Activated CD4-positive, CD25-positive, alpha-beta regulatory T cell treated with anti-CD3 and anti-CD28 coated beads, Interleukin-2, amount 50 U/mL, for 72 hours (primary cell): ENCODE data around the gene NHERF2.
"Not testable (repeated sequence)": the region's sequence is repeated elsewhere in the genome, so short reads cannot be mapped to it uniquely, and the experiment has no call there.

Source experiments
- DNase-seq: peaks from one replicate; pipeline ENCODE4 v3.0.0; 2021

NHERF2 gene

DNA sequence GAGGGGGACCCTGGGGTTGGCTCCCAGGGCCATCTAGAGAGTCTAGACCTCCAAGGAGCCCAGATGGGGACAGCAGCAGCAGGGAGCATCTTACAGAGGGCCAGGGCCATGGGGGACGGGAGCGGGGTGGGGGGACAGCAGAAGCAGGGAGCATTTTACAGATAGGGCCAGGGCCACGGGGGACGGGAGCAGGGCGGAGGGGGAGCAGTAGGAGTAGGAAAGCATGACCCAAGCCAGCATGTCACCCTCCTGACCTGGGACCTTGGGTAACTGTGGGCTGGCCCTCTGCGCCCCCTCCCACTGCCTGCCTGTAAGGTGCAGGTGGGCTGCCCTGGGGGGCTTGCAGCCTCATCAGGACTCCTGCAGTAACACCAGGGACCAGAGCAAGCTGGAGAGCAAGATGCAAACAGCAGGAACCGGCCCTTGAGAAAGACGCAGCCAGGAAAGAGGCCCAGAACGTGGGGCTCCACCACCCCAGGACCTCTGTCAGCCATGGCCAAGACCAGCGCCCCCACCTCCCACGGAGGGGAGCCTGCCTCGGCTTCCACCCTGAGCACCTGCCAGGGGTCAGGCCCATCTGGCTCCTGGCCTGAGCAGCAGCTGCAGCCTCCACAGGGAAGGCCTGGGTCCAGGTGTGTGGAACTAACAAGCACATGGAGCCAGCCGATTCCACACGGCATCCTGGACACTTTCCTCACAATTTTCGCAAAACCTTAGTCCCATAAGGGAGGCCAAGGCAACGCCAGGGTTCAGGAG lies 19.4 kb upstream of the NHERF2 start:
- no peak for DNase-seq

DNA sequence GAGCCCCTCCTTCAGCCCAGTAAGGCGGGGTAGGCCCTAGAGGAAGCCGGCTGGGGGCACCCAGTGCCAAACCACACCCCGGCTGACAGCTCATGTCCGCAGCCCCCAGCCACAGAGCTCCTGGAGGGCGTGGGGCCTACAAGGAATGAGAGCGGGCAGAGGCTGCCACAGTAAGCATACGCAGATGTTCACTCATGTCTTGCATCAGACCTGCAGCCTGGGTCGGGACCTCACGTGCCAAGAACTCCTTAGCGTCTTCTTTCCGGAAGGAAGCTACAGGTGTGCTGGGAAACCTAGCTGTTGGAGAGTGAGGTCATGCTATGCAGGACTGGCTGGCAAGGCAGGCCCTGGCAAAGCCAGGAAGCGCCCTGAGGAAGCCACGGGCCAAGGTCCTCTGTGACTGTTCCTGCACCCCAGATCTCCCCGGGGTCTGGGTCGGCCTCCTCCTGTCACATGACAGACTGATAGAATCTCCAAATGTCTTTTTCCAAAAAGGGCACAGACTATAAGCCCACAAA lies 18.6 kb upstream of the NHERF2 start:
- no peak for DNase-seq

DNA sequence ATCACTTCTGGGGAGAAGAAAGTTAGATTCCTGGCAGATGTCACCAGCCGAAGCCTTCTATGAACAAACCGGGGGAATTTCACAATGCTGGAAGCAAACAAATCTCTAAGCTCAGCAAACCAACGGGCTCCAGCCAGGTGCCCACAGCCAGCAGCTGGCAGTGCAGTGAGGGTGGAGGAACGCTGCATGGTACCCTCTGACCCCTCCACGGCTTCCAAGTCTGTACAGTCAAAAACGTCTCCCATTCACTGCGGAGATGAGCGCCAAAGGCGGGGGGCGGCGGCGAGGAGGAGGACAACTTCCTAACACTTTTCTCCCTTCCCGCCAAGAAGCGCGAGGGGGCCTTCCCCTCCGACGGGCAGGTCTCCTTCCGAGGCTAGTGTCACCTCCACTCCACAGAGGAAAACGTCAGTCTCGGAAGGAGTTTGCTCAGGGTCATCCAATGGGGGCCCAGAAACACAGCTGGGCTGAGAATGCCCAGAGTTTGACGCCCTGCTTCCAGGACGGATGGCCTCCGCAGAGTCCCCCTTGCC lies 18.0 kb upstream of the NHERF2 start:
- no peak for DNase-seq

DNA sequence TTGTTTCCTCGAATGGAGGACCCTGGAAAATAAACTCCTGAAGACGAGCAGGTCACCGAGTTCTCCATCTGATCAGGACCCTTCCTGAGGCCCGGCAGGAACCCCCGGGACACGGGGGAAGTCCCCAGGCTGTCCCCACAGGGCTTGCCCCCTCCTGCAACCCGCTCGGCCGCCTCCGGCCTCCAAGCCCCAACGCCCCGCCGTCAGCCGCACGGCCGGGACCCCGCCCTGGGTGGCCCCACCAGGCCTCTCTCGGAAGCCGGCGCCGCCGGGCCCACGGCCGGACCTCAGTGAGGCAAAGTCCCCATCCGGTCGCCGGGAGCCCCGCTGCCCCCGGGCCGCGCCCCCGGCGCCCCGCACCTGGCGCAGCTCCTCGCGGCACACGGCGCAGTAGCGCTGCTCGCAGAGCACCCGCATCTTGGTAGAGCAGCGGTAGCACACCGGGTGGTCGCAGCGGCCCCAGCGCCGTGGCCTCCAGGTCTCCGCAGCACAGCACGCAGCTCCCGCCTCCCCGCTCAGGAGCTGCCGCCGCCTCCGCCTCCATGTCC lies 17.5 kb upstream of the NHERF2 start:
- no peak for DNase-seq

DNA sequence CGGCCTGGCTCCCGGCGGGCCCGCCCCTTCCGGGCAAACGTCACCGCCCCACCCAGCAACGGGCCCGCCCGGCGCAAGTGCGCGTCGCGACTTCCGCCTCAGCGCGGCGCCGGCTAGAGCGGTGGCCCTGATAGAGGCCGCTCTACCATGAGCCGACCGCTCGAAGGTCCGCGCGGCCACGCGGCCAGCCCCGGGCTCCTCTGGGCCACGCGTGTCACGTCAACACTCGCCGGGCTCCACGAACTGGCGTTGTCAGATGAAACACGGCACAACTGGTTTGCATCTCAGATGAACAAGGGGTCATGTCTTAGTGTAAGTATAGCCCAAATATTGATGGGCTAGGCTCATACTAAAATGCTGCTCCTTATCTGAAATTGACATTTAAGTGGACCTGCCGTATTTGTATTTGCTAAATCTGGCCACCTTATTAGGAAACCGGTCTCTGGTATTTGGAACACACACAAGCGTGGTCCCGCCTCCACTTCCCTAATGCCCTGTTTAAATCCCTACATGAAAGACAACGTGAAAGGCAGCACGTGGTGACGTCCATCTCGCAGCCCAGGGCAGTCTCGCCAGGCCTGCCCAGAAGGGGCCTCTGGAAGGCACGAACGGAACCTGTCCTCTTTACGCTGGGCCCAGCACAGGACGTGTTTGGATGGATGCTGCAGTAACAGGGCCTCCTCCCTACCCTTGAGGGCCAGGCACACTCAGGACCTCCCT lies 16.8 kb upstream of the NHERF2 start, which contains the start of gene ZNF598:
Gene ZNF598 (minus strand): TSS at position 31 of the 720 bp plus-strand sequence.
- DNase-seq: peak; percentile 82

DNA sequence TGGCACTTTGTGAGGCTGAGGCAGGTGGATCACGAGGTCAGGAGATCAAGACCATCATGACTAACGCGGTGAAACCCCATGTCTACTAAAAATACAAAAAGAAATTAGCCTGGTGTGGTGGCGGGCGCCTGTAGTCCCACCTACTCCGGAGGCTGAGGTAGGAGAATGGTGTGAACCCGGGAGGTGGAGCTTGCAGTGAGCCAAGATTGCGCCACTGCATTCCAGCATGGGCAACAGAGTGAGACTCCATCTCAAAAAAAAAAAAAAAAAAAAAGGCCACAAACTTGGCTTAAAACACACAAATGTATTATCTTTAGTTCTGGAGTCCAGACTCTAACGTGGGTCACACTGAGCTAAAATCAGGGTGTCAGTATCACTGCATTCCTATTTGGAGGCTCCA lies 15.0 kb upstream of the NHERF2 start:
- DNase-seq: not testable (repeated sequence)

DNA sequence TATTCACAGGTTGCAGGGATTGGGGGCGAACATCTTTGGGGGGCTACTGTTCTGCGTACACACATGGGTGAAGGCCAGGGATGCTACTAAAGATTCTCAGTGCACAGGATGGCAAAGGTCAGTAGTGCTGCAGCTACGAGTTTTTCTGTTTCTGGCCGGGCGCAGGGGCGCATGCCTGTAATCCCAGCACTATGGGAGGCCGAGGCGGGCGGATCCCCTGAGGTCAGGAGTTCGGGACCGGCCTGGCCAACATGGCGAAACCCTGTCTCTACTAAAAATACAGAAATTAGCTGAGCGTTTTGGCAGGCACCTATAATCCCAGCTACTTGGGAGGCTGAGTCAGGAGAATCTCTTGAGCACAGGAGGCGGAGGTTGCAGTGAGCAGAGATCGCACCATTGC lies 13.2 kb upstream of the NHERF2 start:
- DNase-seq: no peak

DNA sequence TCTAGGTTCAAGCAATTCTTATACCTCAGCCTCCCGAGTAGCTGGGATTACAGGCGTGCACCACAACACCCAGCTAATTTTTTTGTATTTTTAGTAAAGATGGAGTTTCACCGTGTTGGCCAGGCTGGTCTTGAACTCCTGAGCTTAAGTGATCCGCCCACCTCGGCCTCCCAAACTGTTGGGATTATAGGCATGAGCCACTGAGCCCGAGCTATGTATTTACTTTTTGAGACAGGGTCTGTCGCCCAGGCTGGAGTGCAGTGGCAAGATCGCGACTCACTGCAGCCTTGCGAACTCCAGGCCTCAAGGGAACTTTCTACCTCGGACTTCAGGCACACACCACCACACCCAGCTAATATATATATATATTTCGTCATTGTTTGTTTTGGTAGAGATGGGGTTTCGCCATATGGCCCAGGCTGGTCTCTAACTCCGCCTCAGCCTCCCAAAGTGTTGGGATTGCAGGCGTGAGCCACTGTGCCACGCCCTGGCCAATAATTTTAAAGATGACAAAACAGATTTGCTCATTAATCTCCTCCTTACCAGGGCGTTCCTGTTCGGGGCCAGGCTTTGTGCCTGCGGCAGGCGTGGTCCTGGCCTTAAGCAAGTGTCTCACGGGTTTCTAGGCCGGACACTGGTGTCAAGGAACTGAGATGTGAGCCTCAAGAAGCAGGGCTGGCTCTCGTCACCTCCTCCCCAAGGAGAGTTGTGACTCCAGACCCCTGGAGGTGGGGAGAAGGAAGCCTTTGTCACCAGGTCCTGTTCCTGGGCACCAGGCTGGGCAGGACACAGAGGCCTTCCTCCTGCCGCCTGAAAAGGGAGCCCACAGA lies 11.4 kb upstream of the NHERF2 start:
- no peak for DNase-seq

DNA sequence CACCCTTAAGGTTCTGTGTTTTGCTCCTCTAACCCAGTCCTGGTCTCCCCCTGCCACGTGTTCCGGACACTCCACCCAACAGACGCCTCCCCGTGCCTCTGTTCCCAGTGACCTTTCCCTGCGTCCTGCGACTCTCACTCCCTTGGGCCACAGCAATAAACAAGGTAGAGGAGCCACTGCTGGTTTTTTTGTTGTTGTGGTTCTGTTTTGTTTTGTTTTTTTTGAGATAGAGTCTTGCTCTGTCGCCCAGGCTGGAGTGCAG lies 10.8 kb upstream of the NHERF2 start:
- DNase-seq: no peak

DNA sequence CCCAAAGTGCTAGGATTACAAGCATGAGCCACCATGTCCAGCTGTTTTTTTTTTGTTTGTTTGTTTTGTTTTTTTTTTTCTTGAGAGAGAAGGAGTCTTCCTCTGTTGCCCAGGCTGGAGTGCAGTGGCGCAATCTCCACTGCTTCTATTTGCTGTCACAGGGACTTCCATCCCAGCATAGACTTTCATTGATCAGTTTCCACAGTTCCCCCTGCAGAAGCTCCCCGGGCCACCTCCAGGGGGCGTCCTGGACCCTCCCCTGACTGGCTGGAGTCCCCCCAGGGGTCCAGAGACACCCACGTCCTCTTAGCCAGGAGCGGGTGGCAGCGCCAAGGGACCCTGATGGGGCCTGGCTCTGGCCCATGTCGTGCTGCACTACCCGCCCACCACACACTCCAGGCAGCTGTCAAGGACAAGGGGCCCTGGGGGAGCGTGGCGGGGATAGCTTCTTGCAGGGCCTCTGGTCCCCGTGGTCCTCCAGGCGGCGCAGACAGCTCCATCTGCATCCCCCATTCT lies 10.2 kb upstream of the NHERF2 start:
- DNase-seq: no peak

DNA sequence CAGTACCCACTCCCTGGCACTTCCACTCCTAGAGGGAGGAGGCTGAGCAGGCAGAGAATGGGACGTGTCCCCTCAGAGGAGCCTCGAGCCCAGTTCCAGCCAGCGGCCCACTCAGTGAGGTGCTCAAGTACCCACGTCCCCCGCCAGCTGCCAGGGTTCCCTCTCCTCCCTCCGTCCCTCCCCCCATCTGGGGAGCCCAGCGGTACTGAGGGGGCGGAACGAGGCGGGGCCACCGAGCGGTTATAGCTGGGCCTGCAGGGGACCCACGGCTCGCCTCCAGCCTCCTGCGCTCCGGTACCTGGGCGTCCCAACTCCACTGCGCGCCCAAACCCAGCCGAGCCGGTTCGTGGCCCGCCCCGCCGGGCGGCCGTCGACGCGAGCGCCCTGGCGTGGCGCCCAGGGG lies 7.2 kb upstream of the NHERF2 start, which contains the start of gene NPW:
Gene NPW (plus strand): TSS at position 268 of the 403 bp plus-strand sequence.
- DNase-seq: no peak

DNA sequence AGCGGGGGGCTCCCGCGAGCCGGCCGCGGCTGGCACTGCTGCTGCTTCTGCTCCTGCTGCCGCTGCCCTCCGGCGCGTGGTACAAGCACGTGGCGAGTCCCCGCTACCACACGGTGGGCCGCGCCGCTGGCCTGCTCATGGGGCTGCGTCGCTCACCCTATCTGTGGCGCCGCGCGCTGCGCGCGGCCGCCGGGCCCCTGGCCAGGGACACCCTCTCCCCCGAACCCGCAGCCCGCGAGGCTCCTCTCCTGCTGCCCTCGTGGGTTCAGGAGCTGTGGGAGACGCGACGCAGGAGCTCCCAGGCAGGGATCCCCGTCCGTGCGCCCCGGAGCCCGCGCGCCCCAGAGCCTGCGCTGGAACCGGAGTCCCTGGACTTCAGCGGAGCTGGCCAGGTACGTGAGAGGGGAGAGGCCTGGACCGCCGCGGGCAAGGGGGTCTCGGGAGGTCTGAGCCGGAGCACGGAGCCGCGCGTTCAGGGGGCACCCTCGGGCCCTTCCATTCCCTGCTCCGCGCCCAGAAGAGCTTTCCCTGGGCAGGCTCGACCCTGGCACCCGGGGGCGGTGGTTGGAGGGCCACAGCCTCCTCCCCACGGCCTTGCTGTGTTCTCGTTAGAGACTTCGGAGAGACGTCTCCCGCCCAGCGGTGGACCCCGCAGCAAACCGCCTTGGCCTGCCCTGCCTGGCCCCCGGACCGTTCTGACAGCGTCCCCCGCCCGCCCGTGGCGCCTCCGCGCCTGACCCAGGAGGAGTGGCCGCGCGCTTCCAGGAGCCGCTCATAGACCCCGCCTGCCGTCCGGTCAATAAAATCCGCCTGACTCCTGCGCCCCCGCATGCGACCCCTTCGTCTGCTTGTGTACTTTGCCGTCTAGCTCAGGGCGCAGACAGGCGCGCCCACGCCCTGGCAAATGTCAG lies 6.5 kb upstream of the NHERF2 start:
- DNase-seq: no peak

DNA sequence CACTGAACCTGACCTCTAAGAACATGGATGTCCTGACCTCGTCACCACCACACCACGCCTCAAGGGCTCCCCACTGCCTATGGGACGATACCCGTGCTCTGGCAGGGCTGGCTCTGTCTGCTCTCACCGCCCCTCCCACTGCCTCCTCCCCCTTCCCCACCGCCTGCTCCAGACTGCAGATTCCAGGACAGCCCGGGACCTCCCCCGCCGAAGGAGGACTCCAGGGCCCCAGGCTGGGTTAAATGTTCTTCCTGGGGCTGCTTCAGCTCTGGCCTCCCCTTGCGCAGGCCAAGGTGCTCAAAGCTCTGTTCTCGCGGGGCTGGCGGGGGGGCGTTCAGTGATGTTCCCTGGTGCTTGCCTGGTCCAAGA lies 4.0 kb upstream of the NHERF2 start:
- DNase-seq: no peak

DNA sequence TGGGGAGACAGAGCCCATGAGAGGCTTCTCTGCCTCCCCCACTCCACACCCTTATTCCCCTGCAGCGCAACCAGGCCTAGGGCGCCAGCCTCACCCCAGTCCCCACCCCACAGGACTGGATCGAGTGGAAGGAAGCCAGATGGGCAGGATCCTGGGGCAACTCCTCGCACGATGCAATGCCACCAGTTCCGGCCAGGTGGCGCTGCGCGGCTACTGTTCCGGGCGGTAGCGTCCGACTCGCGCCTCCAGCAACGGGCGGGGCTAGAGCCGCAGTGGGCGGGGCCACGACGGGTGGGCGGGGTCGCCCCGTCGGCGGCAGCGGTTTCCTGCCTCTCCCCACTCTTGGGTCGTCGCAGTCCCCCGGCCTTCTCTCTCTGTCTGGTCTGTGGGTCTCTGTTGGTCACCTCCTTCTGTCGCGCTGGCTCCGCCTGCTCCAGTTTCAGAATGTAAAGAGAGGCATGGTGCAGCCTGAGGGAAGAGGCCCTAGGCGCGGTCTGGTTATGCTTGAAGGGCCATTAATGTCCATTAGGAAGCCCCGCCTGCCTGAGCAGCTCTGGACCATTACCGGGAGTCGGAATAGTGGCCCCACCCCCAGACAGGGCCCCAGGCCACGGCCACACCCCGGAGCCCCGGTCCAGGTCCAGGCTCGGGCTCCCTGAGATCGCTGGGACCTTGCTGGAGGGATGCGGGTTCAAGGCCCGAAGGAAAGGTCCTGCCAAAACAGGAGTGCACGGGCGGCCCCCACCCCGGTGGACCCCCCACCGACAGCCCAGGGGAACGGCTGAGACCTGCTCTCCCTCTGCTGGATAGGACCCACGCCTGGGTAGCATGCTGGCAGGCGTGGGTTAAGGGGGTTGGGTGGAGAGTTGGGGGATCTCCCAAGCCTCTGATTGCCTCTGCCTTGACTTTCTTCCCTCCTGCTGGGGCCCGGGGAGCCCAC lies 3.3 kb upstream of the NHERF2 start:
- peak; percentile 97 for DNase-seq

DNA sequence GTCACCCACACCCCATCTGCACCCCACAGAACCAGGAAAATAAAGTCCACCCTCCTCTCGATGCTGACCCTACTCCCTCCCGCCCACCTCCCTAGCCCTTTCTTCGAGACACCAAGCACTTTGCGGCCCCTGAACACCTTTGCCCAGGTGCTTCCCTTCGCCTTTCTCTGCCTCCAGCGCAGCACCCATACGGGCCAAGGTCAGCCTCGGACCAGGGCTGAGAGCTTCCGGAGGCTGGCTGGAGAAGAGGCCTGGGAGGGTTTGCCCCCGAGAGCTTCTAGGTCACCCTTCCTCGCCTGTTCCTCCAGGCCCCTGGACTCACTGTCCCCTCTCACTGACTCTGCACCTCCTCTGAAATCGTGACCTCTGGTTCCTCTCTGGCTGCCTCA lies 2.7 kb upstream of the NHERF2 start:
- DNase-seq: no peak

DNA sequence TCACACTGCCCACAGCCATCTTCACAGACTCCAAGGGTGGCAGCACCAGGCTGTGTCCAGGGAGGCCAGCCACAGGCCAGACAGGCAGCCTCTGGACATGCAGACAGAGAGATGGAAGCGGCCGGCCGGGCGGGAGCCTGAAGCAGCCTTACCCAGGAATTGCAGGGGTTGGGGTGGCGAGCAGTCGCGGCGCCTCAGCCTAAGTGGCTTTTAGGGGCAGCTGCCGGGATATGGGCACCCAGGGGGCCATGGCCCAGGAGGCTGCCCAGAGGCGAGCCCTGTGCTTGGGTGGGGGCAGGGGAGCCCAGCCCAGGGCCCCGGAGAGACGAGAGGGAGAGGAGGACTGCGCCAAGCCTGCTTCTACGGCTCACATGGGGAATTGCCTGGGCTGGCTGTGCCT lies 1.5 kb upstream of the NHERF2 start:
- DNase-seq: no peak

DNA sequence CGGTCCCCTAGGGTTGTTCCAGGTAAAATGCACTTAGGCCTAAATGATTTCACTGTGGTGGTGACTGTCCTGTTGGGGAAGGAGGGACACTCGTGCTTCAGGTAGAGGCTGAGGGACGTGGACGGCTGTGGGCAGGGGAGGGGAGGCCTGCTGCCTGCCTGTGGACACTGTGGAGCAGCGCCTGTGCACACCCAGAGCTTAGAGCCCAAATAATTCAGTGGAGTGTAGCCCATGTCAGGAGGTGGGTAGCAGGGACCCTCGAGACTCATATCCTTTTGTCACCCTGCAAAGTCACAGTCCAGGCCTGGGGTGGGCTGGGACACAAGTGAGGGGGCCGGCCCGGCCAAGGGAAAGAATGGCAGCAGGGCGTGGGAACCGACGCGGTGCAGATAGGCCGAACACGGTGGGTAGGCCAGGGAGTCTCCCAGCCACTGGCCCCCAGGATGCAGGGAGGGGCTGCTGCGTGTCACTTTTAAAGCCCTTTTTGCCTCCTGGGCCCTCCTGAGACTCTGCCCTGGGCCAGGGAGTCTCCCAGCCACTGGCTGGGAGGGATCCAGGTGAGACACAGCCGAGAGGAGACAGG lies 733 bp upstream of the NHERF2 start:
- no peak for DNase-seq

DNA sequence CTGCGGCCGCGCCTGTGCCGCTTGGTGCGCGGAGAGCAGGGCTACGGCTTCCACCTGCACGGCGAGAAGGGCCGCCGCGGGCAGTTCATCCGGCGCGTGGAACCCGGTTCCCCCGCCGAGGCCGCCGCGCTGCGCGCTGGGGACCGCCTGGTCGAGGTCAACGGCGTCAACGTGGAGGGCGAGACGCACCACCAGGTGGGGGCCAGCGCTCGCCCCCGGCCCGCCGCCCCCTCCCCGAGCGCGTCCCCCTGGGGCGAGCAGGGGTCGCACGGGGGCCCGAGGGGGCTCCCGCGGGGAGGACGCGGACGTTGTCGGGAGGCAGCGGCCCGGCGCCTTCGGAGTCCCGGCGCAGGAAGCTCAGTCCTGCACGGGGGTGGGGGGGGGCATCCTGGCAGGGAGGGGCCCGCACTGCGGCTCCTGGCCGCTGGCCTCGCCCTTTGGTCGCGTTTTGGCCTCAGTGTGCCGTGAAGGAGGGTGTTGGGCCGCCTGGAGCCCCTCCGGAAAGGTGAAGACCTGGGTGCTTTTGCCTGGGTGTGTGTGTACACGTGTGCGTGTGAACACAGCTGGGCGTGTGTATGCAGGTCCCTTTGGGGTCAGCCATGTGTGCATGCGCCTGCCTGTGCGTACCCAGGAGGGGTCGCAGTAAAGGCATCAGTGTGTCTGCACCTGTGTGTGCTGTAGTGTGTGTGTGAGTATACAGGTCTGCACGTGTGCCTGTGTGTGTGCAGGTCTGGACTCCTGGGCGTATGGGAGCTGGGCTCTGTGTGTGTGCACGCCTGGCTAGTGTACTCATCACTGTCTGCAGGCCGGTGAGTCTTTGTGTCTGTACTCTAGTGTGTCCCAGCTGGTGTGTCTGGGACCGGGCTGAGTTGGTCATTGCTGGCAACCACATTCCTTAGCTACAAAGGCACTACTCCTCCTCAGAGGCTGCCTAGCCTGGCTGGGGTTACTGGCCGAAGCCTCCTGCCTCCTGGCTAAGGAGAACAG lies 615 bp downstream of the NHERF2 start:
- no peak for DNase-seq

DNA sequence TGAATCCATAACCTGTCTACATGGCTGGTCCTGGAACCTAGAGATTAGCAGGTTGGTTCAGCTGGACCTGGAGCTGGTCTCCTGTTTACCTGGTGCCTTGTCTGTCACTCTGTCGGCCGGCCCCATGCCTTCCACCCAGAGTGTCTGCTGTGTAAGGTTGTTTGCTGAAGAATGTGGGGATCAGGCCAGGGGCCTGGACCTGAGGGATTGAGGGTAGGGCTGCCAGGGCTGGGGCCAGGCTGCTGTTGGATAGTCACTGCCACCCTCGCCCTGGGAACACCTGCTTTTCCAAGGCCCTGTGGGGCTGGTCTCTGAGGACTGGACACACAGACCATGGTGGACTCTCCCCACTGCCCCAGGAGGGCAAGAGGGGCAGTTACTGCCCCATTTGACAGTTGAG lies 1.4 kb downstream of the NHERF2 start:
- no peak for DNase-seq
